Stomach (tissue), 9 donors: ENCODE results near the gene ROCK2. TPM values are rescaled to one million over a fixed set of nuclear protein-coding genes. Genes with fewer than 3 reads are reported as not detected.

Experiments
- DNase-seq, 2 donors: peaks; one replicate each; pipeline versions ENCODE4 v3.0.0 to v3.0.0-alpha.2; 2013 to 2019
- H3K27ac ChIP-seq, 5 donors: fragments of 200-600 bp in 4 of 5; sonication (generic) in 4 of 5; one replicate each; pipeline ENCODE4 v1.5.1; 2013 to 2019; ENCODE audit warnings: mild to moderate bottlenecking in 1 of 5, moderate library complexity in 1 of 5
- H3K27me3 ChIP-seq, 3 donors: fragments of 200-600 bp; sonication (generic); one replicate each; pipeline ENCODE4 v1.5.1; 2017 to 2019; ENCODE audit warnings: mixed run types in 1 of 3
- H3K36me3 ChIP-seq, 4 donors: fragments of 200-600 bp; sonication (generic); 1 replicate in 3 of 4; 2 replicates in 1 of 4; pipeline ENCODE4 v1.5.1; 2016 to 2019
- H3K4me1 ChIP-seq, 4 donors: fragments of 200-600 bp; sonication (generic); one replicate each; pipeline ENCODE4 v1.5.1; 2016 to 2019
- H3K4me3 ChIP-seq, 4 donors: fragments of 200-600 bp; sonication (generic) in 3 of 4; one replicate each; pipeline ENCODE4 v1.5.1; 2016 to 2019; ENCODE audit warnings: mild to moderate bottlenecking in 1 of 4
- H3K9me3 ChIP-seq, 4 donors: fragments of 200-600 bp; sonication (generic); one replicate each; pipeline ENCODE4 v1.5.1; 2016 to 2019
- CTCF ChIP-seq, 7 experiments: fragments of 450-650 bp in 4 of 7; fragments of 200-600 bp in 3 of 7; sonication (generic) in 3 of 7; IDR thresholded peaks; one replicate each; pipeline ENCODE4 v1.5.1; 2016 to 2019; ENCODE audit warnings: antibody characterized with exemption in 7 of 7, control low read depth in 2 of 7, mild to moderate bottlenecking in 1 of 7
- EP300 ChIP-seq: sonication (generic); formaldehyde crosslinking; IDR thresholded peaks from one replicate; pipeline ENCODE4 v1.6.1; 2017; ENCODE audit warnings: antibody characterized with exemption
- POLR2A ChIP-seq, 4 donors: fragments of 450-650 bp; IDR thresholded peaks; one replicate each; pipeline ENCODE4 v1.6.1; 2016; ENCODE audit warnings: antibody characterized with exemption in 4 of 4, control low read depth in 2 of 4, mild to moderate bottlenecking in 1 of 4, moderate library complexity in 1 of 4
- POLR2AphosphoS5 ChIP-seq, 3 donors: sonication (generic); formaldehyde crosslinking; IDR thresholded peaks; one replicate each; pipeline ENCODE4 v1.6.1; 2016; ENCODE audit warnings: antibody characterized with exemption in 3 of 3
- WGBS, 5 donors: extraction: QIAGEN DNeasy Blood & Tissue Kit in 3 of 5; methylation state at CpG; one replicate each; pipeline versions ENCODE4 v1.1.5 to v1.1.7; 2013 to 2018; 5-methylcytosine and 5-hydroxymethylcytosine counted together
- intact Hi-C: fragments of 100-400 bp; cut with DNase I; formaldehyde crosslinking; loops from one replicate; pipeline ENCODE4 v1.15.1; 2023; ENCODE audit warnings: low total_unique reads
- polyA plus RNA-seq, 3 donors: library from polyadenylated mRNA; stranded (reverse); fragments of 200-250 nt; gene quantifications; one replicate each; pipeline ENCODE4 v1.2.3, GENCODE V29; 2013
- total RNA-seq, 5 donors: library from RNA; depleted of rRNA; stranded (reverse); fragments of >200 nt; gene quantifications; one replicate each; pipeline versions ENCODE4 v1.1.0 to v1.2.3, GENCODE V29; 2014 to 2016
- donor health status: healthy with polysubstance abuse.
- donor health status: Bipolar disorder and iron deficiency.
- donor health status: healthy.

ROCK2 gene
- total and polyA plus RNA-seq, 8 donors: 5.6 to 113 (median 35.9) TPM

- no peak for TF ChIP-seq CTCF (IDR thresholded peaks at IDR 0.05)
- no peak for TF ChIP-seq POLR2AphosphoS5 (IDR thresholded peaks at IDR 0.05)
- no peak for TF ChIP-seq POLR2A (IDR thresholded peaks at IDR 0.05)
- TF ChIP-seq EP300: no peak
- intact Hi-C loops: no loop called here
- H3K9me3 ChIP-seq: no peaks in the 10 kb centered on the region
- WGBS, 5 donors: 69 to 82% (median 76%) methylated on average over 9 of the region's 9 CpGs
- H3K27me3 ChIP-seq: no peaks in the 10 kb centered on the region
- H3K4me1 ChIP-seq: peaks cover 39 to 61% (median 47%) of the 10 kb centered on the region in 4 donors
- no peak for DNase-seq
- no peak overlapping the region for H3K4me3 ChIP-seq
- peak overlapping the region in 1 of 5 donors; percentile 72 for H3K27ac ChIP-seq
- no peaks in the 10 kb centered on the region for H3K36me3 ChIP-seq
Measured at GRCh38 chr2:11387100-11387390, 42.6 kb upstream of the ROCK2 start.

GRCh38 chr2:11385847-11386246, 41.4 kb upstream of the ROCK2 start:
- no peaks in the 10 kb centered on the region for H3K9me3 ChIP-seq
- intact Hi-C loops: no loop called here
- no peaks in the 10 kb centered on the region for H3K27me3 ChIP-seq
- DNase-seq: no peak
- peaks cover 31 to 50% (median 38%) of the 10 kb centered on the region in 4 donors for H3K4me1 ChIP-seq
- WGBS, 5 donors: 76 to 89% (median 86%) methylated on average over 3 of the region's 3 CpGs
- TF ChIP-seq EP300: no peak
- no peak for TF ChIP-seq POLR2AphosphoS5 (IDR thresholded peaks at IDR 0.05)
- no peak for TF ChIP-seq POLR2A (IDR thresholded peaks at IDR 0.05)
- TF ChIP-seq CTCF (IDR thresholded peaks at IDR 0.05): no peak
- H3K36me3 ChIP-seq: no peaks in the 10 kb centered on the region
- H3K27ac ChIP-seq: peak overlapping the region in 3 of 5 donors; percentile 2 to 26 (median 16)
- H3K4me3 ChIP-seq: no peak overlapping the region

GRCh38 chr2:11385216-11385615, 40.8 kb upstream of the ROCK2 start:
- peak overlapping the region in 1 of 5 donors; percentile 2 for H3K27ac ChIP-seq

GRCh38 chr2:11379558-11379957, 35.1 kb upstream of the ROCK2 start:
- Histone ChIP-seq H3K4me1 (peaks cover 8 to 37% (median 26%) of the 10 kb centered on the region in 4 donors), H3K9me3 (no peaks in the 10 kb centered on the region), H3K36me3 (no peaks in the 10 kb centered on the region), H3K27me3 (no peaks in the 10 kb centered on the region), H3K4me3 (no peak overlapping the region), H3K27ac (peak overlapping the region in 3 of 5 donors; percentile 74 to 91 (median 85))
- no peak for TF ChIP-seq CTCF (IDR thresholded peaks at IDR 0.05)
- no peak for TF ChIP-seq POLR2AphosphoS5 (IDR thresholded peaks at IDR 0.05)
- no peak for TF ChIP-seq POLR2A (IDR thresholded peaks at IDR 0.05)
- no peak for TF ChIP-seq EP300
- DNase-seq: no peak
- 61 to 69% (median 65%) methylated on average over 5 of the region's 5 CpGs for WGBS, 5 donors
- intact Hi-C loops: no loop called here

More at GRCh38 chr2:11385216-11385615, 40.8 kb upstream of the ROCK2 start:
- Histone ChIP-seq H3K4me1 (peaks cover 30 to 47% (median 36%) of the 10 kb centered on the region in 4 donors), H3K36me3 (no peaks in the 10 kb centered on the region), H3K4me3 (no peak overlapping the region), H3K9me3 (no peaks in the 10 kb centered on the region), H3K27me3 (no peaks in the 10 kb centered on the region)
- intact Hi-C loops: no loop called here
- no peak for DNase-seq
- TF ChIP-seq POLR2AphosphoS5 (IDR thresholded peaks at IDR 0.05) (no peak), EP300 (no peak), CTCF (IDR thresholded peaks at IDR 0.05) (no peak), POLR2A (IDR thresholded peaks at IDR 0.05) (no peak)
- 69 to 93% (median 85%) methylated on average over 2 of the region's 2 CpGs for whole genome bisulfite sequencing, 5 donors
